Stimulated activated CD4-positive, alpha-beta T cell treated with anti-CD3 and anti-CD28 coated beads, Interleukin-12 subunit alpha, Interleukin-12 subunit beta, amount 100 ng/mL, for 24 hours (primary cell): Measurements from ENCODE around the gene SETD4.
A peak's percentile ranks its signal among the peaks of the same experiment; 100 is the strongest.
"Not testable (repeated sequence)": the region's sequence is repeated elsewhere in the genome, so short reads cannot be mapped to it uniquely, and the experiment has no call there.

Source experiments
- DNase-seq, 2 experiments: peaks; one replicate each; pipeline ENCODE4 v3.0.0-alpha.2; 2020; ENCODE audit warnings: low read depth in 2 of 2

The SETD4 gene

GRCh38 chr21:36060159-36060921 is at the start of gene SETD4:
TSS of gene SETD4 (minus strand) at chr21:36060526. CDS start at chr21:36058888, 1,638 bp downstream.
- peak; percentile 90 to 91 for DNase-seq

GRCh38 chr21:36109868-36110267 is 49.5 kb upstream of the SETD4 start:
- no peak for DNase-seq

GRCh38 chr21:36105327-36105842 is 45.1 kb upstream of the SETD4 start:
- no peak for DNase-seq

- DNase-seq: peak in 1 of 2 experiments; percentile 47
Measured at GRCh38 chr21:36104317-36105300, 44.3 kb upstream of the SETD4 start.

- no peak for DNase-seq
Measured at GRCh38 chr21:36103434-36103833, 43.1 kb upstream of the SETD4 start.

- DNase-seq: no peak
Measured at GRCh38 chr21:36100971-36101641, 40.8 kb upstream of the SETD4 start.

GRCh38 chr21:36099695-36100211 is 39.4 kb upstream of the SETD4 start:
- not testable (repeated sequence) for DNase-seq

GRCh38 chr21:36099000-36099399 is 38.7 kb upstream of the SETD4 start:
- DNase-seq: no peak

- no peak for DNase-seq
Measured at GRCh38 chr21:36098182-36098532, 37.8 kb upstream of the SETD4 start.

- no peak for DNase-seq
Measured at GRCh38 chr21:36097427-36098181, 37.3 kb upstream of the SETD4 start.

- no peak for DNase-seq
Measured at GRCh38 chr21:36096398-36097290, 36.3 kb upstream of the SETD4 start.

GRCh38 chr21:36093512-36093911 is 33.2 kb upstream of the SETD4 start:
- DNase-seq: no peak

- DNase-seq: no peak
Measured at GRCh38 chr21:36092681-36093080, 32.4 kb upstream of the SETD4 start.

- no peak for DNase-seq
Measured at GRCh38 chr21:36089946-36090345, 29.6 kb upstream of the SETD4 start.

- DNase-seq: no peak
Measured at GRCh38 chr21:36087362-36088138, 27.2 kb upstream of the SETD4 start.

- DNase-seq: no peak
Measured at GRCh38 chr21:36082237-36082664, 21.9 kb upstream of the SETD4 start.

GRCh38 chr21:36080386-36080785 is 20.1 kb upstream of the SETD4 start:
- no peak for DNase-seq

- no peak for DNase-seq
Measured at GRCh38 chr21:36079671-36080070, 19.3 kb upstream of the SETD4 start.
